LNCAP (cell line): ENCODE measurements around the gene ZNF57.

Experiments
- TF ChIP-seq, protein P1 (sequence below): fragments of 450-650 bp; IDR thresholded peaks from 2 replicates; pipeline ENCODE4 v1.5.1; 2017; ENCODE audit warnings: mild to moderate bottlenecking

ZNF57 gene

DNA sequence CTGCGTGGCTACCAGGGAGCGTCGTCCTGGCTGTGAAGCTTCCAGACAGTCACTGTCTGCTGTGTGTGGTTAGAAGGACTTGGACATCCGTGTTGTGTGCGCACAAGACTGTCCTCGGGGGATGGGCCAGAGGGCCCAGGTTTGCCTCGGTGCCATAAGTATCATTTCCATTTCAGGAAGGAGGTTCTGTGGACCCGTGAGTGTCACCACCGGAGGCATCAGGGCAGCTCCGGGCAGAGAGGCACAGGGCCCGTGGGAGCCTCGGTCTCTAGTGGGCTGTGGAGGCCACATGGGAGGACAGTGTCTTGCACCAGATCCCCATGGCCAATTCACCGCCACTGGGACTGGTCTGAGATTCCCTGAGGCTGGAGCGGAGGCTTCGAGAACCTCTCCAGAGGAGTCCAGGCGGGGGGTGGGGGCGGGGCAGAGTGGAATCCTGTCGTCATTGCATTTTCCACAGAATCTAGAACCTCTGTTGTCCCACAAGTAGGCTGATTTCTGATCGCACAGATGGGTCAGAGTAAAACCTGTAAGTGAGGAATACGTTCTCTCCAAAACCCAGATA is 6.0 kb downstream of the ZNF57 start:
- TF ChIP-seq, protein P1, sequence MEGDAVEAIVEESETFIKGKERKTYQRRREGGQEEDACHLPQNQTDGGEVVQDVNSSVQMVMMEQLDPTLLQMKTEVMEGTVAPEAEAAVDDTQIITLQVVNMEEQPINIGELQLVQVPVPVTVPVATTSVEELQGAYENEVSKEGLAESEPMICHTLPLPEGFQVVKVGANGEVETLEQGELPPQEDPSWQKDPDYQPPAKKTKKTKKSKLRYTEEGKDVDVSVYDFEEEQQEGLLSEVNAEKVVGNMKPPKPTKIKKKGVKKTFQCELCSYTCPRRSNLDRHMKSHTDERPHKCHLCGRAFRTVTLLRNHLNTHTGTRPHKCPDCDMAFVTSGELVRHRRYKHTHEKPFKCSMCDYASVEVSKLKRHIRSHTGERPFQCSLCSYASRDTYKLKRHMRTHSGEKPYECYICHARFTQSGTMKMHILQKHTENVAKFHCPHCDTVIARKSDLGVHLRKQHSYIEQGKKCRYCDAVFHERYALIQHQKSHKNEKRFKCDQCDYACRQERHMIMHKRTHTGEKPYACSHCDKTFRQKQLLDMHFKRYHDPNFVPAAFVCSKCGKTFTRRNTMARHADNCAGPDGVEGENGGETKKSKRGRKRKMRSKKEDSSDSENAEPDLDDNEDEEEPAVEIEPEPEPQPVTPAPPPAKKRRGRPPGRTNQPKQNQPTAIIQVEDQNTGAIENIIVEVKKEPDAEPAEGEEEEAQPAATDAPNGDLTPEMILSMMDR, result no peak

GRCh38 chr19:2912306-2912705 is 11.6 kb downstream of the ZNF57 start:
- TF ChIP-seq, protein P1, result no peak

GRCh38 chr19:2917275-2918184 is 16.8 kb downstream of the ZNF57 start:
- TF ChIP-seq, protein P1, result no peak

- TF ChIP-seq, protein P1, result no peak
Measured at GRCh38 chr19:2922987-2923386, 22.3 kb downstream of the ZNF57 start.

DNA sequence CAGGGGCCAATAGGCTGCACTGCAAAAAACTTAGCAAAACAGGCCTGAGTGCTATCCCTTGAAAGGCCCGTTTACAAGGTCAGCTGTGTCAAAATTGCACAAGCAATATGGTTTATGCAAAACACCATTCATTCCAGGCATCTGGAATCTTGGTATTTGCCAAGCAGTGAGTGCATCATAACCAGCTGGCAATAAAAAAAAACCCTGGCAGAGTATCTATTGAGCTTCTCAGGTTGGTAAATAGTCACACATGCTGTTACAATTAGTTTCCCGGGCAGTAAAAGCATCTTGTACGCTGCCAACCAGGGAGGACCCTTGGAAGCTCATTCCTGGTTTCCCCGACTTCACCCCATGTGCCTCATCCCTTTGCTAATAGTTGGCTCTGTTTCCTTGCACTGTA is 22.8 kb downstream of the ZNF57 start:
- TF ChIP-seq, protein P1, result no peak

GRCh38 chr19:2926341-2927031 is 25.8 kb downstream of the ZNF57 start:
- TF ChIP-seq, protein P1, result no peak

DNA sequence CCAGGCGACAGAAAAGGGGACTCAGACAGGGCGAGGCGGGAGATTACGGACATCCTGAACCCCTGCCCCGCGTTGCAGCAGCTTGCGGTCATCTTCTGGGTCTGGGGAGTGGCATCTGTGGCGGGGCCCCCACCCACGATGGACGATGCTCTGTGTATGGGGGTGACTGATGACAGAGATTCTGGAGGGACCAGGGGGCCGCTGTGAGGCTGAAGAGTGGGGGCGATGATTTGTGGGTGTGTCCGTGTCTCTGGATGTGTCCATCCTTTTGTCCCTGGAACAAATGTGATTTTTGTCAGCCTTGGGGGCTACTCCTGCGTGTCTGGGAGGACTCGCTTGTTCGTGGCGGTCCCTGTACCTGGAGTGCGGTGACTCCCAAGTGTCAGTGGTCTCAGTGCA is 26.3 kb downstream of the ZNF57 start:
- TF ChIP-seq, protein P1, result no peak
